ENCODE measurements around the gene TRIM66. TPM values are rescaled to one million over a fixed set of nuclear protein-coding genes. Genes with fewer than 3 reads are reported as not detected.

The TRIM66 gene
- total RNA-seq, 4 donors from 2014 or later = 11.7 to 19.7 (median 14.3) TPM

DNA sequence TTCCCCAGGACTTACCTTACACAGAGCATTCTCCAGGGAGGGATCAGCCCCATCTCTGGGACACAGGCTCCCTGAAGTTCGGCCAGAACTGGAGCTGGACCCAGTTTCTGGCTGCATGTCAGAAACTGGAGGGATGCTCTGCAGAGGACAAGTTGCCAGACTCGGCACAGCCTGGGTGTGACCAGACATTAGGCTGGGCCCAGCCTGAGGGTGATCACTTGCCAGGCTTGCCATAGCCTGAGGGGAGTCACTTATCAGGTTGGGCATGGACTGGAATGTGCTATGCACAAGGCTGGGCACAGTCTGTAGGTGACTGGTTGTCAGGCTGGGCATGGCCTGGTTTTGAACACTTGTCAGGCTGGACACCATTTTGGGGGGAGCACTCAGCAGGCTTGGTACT lies 57.8 kb downstream of the TRIM66 start:
- 89% methylated on average over 1 of the region's 2 CpGs; no CpG with 5 or more reads in 1 of the 2 donors for WGBS, 2 donors (ENCODE audit: low coverage in 1 of 2)
- H3K27ac ChIP-seq = no peak overlapping the region
- in situ Hi-C loops (cut with MboI; ENCODE audit: low pct_ligation_motif_present in 1 of 4, low pct_unique_long_range_greater_than_20kb in 1 of 4, low sequenced_read_pairs in 3 of 4) = no loop called here
- H3K9me3 ChIP-seq = no peaks in the 10 kb centered on the region
- intact Hi-C loops (cut with DNase I; ENCODE audit: low total_unique reads) = no loop called here
- H3K27me3 ChIP-seq = no peaks in the 10 kb centered on the region
- peaks cover 0 to 18% (median 2%) of the 10 kb centered on the region in 4 donors for H3K36me3 ChIP-seq
- DNase-seq = no peak
- TF ChIP-seq POLR2A (IDR thresholded peaks at IDR 0.05) (no peak), EP300 (IDR thresholded peaks at IDR 0.05; ENCODE audit: low read depth) (no peak), POLR2AphosphoS5 (IDR thresholded peaks at IDR 0.05) (no peak)
- TF ChIP-seq, protein P1, sequence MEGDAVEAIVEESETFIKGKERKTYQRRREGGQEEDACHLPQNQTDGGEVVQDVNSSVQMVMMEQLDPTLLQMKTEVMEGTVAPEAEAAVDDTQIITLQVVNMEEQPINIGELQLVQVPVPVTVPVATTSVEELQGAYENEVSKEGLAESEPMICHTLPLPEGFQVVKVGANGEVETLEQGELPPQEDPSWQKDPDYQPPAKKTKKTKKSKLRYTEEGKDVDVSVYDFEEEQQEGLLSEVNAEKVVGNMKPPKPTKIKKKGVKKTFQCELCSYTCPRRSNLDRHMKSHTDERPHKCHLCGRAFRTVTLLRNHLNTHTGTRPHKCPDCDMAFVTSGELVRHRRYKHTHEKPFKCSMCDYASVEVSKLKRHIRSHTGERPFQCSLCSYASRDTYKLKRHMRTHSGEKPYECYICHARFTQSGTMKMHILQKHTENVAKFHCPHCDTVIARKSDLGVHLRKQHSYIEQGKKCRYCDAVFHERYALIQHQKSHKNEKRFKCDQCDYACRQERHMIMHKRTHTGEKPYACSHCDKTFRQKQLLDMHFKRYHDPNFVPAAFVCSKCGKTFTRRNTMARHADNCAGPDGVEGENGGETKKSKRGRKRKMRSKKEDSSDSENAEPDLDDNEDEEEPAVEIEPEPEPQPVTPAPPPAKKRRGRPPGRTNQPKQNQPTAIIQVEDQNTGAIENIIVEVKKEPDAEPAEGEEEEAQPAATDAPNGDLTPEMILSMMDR (IDR thresholded peaks at IDR 0.05) = no peak
- no peaks in the 10 kb centered on the region for H3K4me1 ChIP-seq
- no peak overlapping the region for H3K4me3 ChIP-seq

DNA sequence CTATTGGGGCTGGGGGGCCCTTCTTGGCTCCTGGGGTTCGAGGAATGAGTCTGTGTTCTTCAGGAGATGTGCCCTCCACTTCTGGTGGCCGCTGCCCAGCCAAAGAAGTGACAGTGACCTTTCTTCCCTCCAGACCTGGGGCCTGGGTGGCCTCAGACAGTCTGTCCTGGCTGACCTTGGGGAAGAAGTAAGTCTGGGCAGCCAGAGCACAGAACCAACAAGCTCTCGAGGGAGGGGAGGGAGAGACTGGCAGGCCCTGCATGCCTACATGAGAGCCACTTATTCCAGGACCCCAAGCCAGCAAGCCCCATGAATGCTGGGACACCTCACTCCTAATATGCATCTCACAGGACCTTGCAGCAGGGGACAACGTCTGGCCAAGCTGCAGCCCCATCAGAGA lies 61.3 kb downstream of the TRIM66 start:
- TF ChIP-seq POLR2AphosphoS5 (IDR thresholded peaks at IDR 0.05) = no peak
- TF ChIP-seq POLR2A (IDR thresholded peaks at IDR 0.05) = no peak
- TF ChIP-seq, protein P1 (IDR thresholded peaks at IDR 0.05) = no peak
- no peak for TF ChIP-seq EP300 (IDR thresholded peaks at IDR 0.05; ENCODE audit: low read depth)
- intact Hi-C loops (cut with DNase I; ENCODE audit: low total_unique reads) (no loop called here), in situ Hi-C loops (cut with MboI; ENCODE audit: low pct_ligation_motif_present in 1 of 4, low pct_unique_long_range_greater_than_20kb in 1 of 4, low sequenced_read_pairs in 3 of 4) (no loop called here)
- H3K36me3 ChIP-seq = peaks cover 0 to 18% (median 2%) of the 10 kb centered on the region in 4 donors
- no peaks in the 10 kb centered on the region for H3K9me3 ChIP-seq
- H3K27me3 ChIP-seq = no peaks in the 10 kb centered on the region
- DNase-seq = no peak
- H3K27ac ChIP-seq = no peak overlapping the region
- H3K4me1 ChIP-seq = no peaks in the 10 kb centered on the region
- H3K4me3 ChIP-seq = no peak overlapping the region
- 71% methylated on average over 3 of the region's 4 CpGs; no CpG with 5 or more reads in 1 of the 2 donors for WGBS, 2 donors (ENCODE audit: low coverage in 1 of 2)

DNA sequence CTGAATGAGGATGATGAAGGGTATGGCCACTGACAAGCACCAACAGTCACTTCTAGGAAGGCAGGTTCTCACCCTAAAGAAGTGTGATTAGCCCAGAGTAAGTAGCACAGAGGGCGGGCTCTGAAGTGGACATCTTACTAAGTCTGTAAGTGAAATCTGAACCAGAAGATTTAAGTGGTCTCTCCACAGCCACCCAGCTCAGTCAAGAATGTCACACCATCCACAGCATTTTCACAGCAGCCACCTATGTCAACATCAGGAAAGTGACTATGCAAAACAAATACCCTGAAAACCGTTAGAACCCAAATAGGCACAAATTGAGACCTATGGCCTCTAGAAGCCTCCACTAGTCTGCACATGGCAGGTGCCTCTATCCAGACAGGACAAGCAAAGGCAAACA lies 65.4 kb downstream of the TRIM66 start:
- DNase-seq = no peak
- Histone ChIP-seq H3K27me3 (no peaks in the 10 kb centered on the region), H3K9me3 (no peaks in the 10 kb centered on the region), H3K4me1 (no peaks in the 10 kb centered on the region), H3K36me3 (peaks cover 0 to 8% (median 0%) of the 10 kb centered on the region in 4 donors), H3K27ac (no peak overlapping the region), H3K4me3 (no peak overlapping the region)
- no peak for TF ChIP-seq POLR2A (IDR thresholded peaks at IDR 0.05)
- in situ Hi-C loops (cut with MboI; ENCODE audit: low pct_ligation_motif_present in 1 of 4, low pct_unique_long_range_greater_than_20kb in 1 of 4, low sequenced_read_pairs in 3 of 4) (no loop called here), intact Hi-C loops (cut with DNase I; ENCODE audit: low total_unique reads) (no loop called here)
- WGBS, 2 donors (ENCODE audit: low coverage in 1 of 2) = 77 to 90% methylated on average over 2 of the region's 2 CpGs

DNA sequence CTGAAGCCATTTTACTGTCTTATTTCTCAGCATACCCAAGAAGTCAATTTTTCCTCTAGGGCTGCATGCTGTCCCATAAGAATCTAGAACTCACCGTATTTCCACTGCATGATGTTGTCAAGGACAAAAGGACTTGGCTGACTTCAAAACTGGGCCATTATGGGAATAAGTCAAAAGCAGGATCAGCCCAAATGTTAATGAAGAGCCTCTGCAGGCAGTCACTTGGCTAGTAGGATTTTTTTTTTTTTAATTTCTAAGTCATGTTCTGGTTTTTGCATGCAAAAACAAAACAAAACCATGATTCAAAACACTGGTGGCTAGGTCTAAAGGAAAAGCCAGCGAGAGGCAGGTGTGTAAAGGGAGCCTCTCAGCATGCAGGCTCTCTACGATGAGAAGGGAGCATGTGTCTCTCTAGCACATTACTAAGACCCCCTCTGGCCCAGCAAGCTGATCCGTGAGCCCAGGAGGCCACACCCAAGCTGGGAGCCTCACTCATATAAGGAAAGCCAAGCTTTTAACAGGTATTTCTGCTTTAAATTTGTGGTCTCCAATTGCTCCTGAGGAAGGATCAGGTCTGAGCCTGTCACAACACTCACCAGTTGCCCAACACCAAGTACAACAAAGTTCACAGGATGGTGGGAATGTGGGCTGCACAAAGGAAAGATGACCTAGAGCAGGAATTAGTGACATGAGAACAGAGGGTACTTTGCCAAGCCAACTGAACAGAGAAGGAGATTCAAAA lies 67.0 kb downstream of the TRIM66 start:
- Histone ChIP-seq H3K36me3 (no peaks in the 10 kb centered on the region), H3K4me1 (no peaks in the 10 kb centered on the region), H3K27me3 (no peaks in the 10 kb centered on the region), H3K9me3 (no peaks in the 10 kb centered on the region), H3K27ac (no peak overlapping the region), H3K4me3 (no peak overlapping the region)
- no peak for DNase-seq
- no peak for TF ChIP-seq EP300 (IDR thresholded peaks at IDR 0.05; ENCODE audit: low read depth)
- TF ChIP-seq POLR2AphosphoS5 (IDR thresholded peaks at IDR 0.05) = no peak
- TF ChIP-seq, protein P1 (IDR thresholded peaks at IDR 0.05) = no peak
- TF ChIP-seq POLR2A (IDR thresholded peaks at IDR 0.05) = no peak
- intact Hi-C loops (cut with DNase I; ENCODE audit: low total_unique reads) (no loop called here), in situ Hi-C loops (cut with MboI; ENCODE audit: low pct_ligation_motif_present in 1 of 4, low pct_unique_long_range_greater_than_20kb in 1 of 4, low sequenced_read_pairs in 3 of 4) (no loop called here)
- 91 to 100% methylated on average over 2 to 4 of the region's 4 CpGs for WGBS, 2 donors (ENCODE audit: low coverage in 1 of 2)
